Esophagus squamous epithelium (tissue), 4 donors: ENCODE data around the gene CEP250.

ENCODE experiments used
- POLR2A ChIP-seq, 4 donors: fragments of 450-650 bp; IDR thresholded peaks; one replicate each; pipeline ENCODE4 v1.6.1; 2017; ENCODE audit warnings: antibody characterized with exemption in 4 of 4, mild to moderate bottlenecking in 4 of 4, moderate library complexity in 3 of 4
- TF ChIP-seq, protein P1 (sequence below), 6 experiments: fragments of 450-650 bp in 4 of 6; fragments of 200-600 bp in 2 of 6; sonication (generic) in 2 of 6; IDR thresholded peaks; one replicate each; pipeline ENCODE4 v1.5.1; 2016 to 2019; ENCODE audit warnings: antibody characterized with exemption in 6 of 6, mild to moderate bottlenecking in 4 of 6, moderate library complexity in 4 of 6

DNA sequence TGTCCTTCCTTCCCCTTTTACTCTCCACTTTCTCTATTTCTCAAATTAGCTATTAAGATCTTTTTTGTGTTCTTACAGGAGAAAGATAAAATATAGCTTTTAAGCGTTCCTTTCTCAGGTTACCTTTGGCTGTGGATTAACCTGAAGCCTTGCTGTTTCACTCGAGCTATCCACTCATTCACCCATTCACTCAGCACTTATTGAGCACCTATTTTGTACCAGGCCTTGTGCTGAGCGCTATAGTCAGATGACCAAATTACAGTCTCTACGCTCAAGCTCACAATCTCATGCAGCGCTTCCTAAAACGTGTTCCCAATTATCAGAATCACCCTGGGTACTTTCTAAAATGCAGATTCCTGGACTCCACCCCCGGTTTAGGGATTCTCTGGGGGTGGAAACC lies 1.8 kb upstream of the CEP250 start:
- TF ChIP-seq, protein P1, sequence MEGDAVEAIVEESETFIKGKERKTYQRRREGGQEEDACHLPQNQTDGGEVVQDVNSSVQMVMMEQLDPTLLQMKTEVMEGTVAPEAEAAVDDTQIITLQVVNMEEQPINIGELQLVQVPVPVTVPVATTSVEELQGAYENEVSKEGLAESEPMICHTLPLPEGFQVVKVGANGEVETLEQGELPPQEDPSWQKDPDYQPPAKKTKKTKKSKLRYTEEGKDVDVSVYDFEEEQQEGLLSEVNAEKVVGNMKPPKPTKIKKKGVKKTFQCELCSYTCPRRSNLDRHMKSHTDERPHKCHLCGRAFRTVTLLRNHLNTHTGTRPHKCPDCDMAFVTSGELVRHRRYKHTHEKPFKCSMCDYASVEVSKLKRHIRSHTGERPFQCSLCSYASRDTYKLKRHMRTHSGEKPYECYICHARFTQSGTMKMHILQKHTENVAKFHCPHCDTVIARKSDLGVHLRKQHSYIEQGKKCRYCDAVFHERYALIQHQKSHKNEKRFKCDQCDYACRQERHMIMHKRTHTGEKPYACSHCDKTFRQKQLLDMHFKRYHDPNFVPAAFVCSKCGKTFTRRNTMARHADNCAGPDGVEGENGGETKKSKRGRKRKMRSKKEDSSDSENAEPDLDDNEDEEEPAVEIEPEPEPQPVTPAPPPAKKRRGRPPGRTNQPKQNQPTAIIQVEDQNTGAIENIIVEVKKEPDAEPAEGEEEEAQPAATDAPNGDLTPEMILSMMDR (IDR thresholded peaks at IDR 0.05): no peak
- no peak for TF ChIP-seq POLR2A (IDR thresholded peaks at IDR 0.05)
